Activated naive CD4-positive, alpha-beta T cell treated with anti-CD3 and anti-CD28 coated beads, Interleukin-2, amount 10 ng/mL, durations not matched to agents 7 days and 5 days (primary cell): ENCODE data around the gene SHISA4.
A peak's percentile ranks its signal among the peaks of the same experiment; 100 is the strongest.

Experiments
- CTCF ChIA-PET: fragments of 350-600 bp; sonication (Branson Sonifier 250); formaldehyde crosslinking; loops from one replicate; lab custom pipeline; 2021; ENCODE audit warnings: antibody characterized with exemption; lab: Charles Lee
- DNase-seq: peaks from one replicate; pipeline ENCODE4 v3.0.0-alpha.2; 2020
- H3K27ac Mint-ChIP-seq: one replicate; pipeline ENCODE4 v1.8.0; 2021; ENCODE audit warnings: mild to moderate bottlenecking, moderate library complexity, mixed read lengths
- H3K27me3 Mint-ChIP-seq: one replicate; pipeline ENCODE4 v1.8.0; 2021; ENCODE audit warnings: mild to moderate bottlenecking, mixed read lengths
- H3K36me3 Mint-ChIP-seq: one replicate; pipeline ENCODE4 v1.8.0; 2021; ENCODE audit warnings: mixed read lengths
- H3K4me1 Mint-ChIP-seq: one replicate; pipeline ENCODE4 v1.8.0; 2021; ENCODE audit warnings: mixed read lengths
- H3K4me3 Mint-ChIP-seq: one replicate; pipeline ENCODE4 v1.8.0; 2021; ENCODE audit warnings: mild to moderate bottlenecking, moderate library complexity, mixed read lengths
- H3K9me3 Mint-ChIP-seq: one replicate; pipeline ENCODE4 v1.8.0; 2021; ENCODE audit warnings: mixed read lengths

SHISA4 gene

GRCh38 chr1:201886103-201886885, 2.4 kb upstream of the SHISA4 start:
- CTCF ChIA-PET: interaction anchor here (1.4 to 1.9 kb wide), 3 partner anchors 10 to 86 kb away, joined by 3 to 18 read pairs (median 5); no protein-coding TSS in a partner anchor
- H3K4me3 Mint-ChIP-seq: no peak overlapping the region
- peaks cover 3% of the 10 kb centered on the region for H3K4me1 Mint-ChIP-seq
- no peaks in the 10 kb centered on the region for H3K36me3 Mint-ChIP-seq
- H3K27ac Mint-ChIP-seq: no peak overlapping the region
- peaks cover 75% of the 10 kb centered on the region for H3K27me3 Mint-ChIP-seq
- no peak for DNase-seq
- no peaks in the 10 kb centered on the region for H3K9me3 Mint-ChIP-seq

GRCh38 chr1:201887116-201887866, 1.4 kb upstream of the SHISA4 start:
- Mint-ChIP-seq H3K27ac (no peak overlapping the region), H3K4me1 (peaks cover 3% of the 10 kb centered on the region), H3K9me3 (no peaks in the 10 kb centered on the region), H3K36me3 (no peaks in the 10 kb centered on the region), H3K27me3 (peaks cover 84% of the 10 kb centered on the region), H3K4me3 (no peak overlapping the region)
- no peak for DNase-seq
- CTCF ChIA-PET: interaction anchor here (1.4 to 1.9 kb wide), 3 partner anchors 9 to 85 kb away, joined by 3 to 18 read pairs (median 5); no protein-coding TSS in a partner anchor

- peaks cover 88% of the 10 kb centered on the region for H3K27me3 Mint-ChIP-seq
- H3K4me1 Mint-ChIP-seq: peaks cover 6% of the 10 kb centered on the region
- no peaks in the 10 kb centered on the region for H3K36me3 Mint-ChIP-seq
- H3K27ac Mint-ChIP-seq: no peak overlapping the region
- CTCF ChIA-PET: interaction anchor here (0.7 to 0.9 kb wide), 2 partner anchors 8 to 854 kb away, joined by 3 read pairs; no protein-coding TSS in a partner anchor
- DNase-seq: no peak
- H3K4me3 Mint-ChIP-seq: peak overlapping the region; percentile 50
- H3K9me3 Mint-ChIP-seq: no peaks in the 10 kb centered on the region
Measured at GRCh38 chr1:201889090-201889968, 631 bp downstream of the SHISA4 start.

GRCh38 chr1:201890223-201890622, 1.5 kb downstream of the SHISA4 start:
- Mint-ChIP-seq H3K27me3 (peaks cover 79% of the 10 kb centered on the region), H3K27ac (no peak overlapping the region), H3K36me3 (no peaks in the 10 kb centered on the region), H3K4me3 (no peak overlapping the region), H3K4me1 (peaks cover 14% of the 10 kb centered on the region), H3K9me3 (no peaks in the 10 kb centered on the region)
- no peak for DNase-seq
- CTCF ChIA-PET: interaction anchor here (0.9 kb wide), 2 partner anchors 9 to 110 kb away, joined by 3 to 4 read pairs; no protein-coding TSS in a partner anchor

GRCh38 chr1:201890806-201891450, 2.2 kb downstream of the SHISA4 start:
- Mint-ChIP-seq H3K27me3 (peaks cover 75% of the 10 kb centered on the region), H3K36me3 (no peaks in the 10 kb centered on the region), H3K9me3 (no peaks in the 10 kb centered on the region), H3K4me3 (no peak overlapping the region), H3K27ac (no peak overlapping the region), H3K4me1 (peaks cover 17% of the 10 kb centered on the region)
- no peak for DNase-seq
- CTCF ChIA-PET: interaction anchor here (0.9 to 2.9 kb wide), 3 partner anchors 10 to 109 kb away, joined by 4 to 9 read pairs (median 7); no protein-coding TSS in a partner anchor

- Mint-ChIP-seq H3K27me3 (peaks cover 70% of the 10 kb centered on the region), H3K27ac (no peak overlapping the region), H3K9me3 (no peaks in the 10 kb centered on the region), H3K4me3 (no peak overlapping the region), H3K36me3 (no peaks in the 10 kb centered on the region), H3K4me1 (peaks cover 23% of the 10 kb centered on the region)
- CTCF ChIA-PET: interaction anchor here (0.8 to 2.9 kb wide), 5 partner anchors 11 to 111 kb away, joined by 3 to 9 read pairs (median 4); no protein-coding TSS in a partner anchor
- no peak for DNase-seq
Measured at GRCh38 chr1:201891451-201892045, 2.9 kb downstream of the SHISA4 start.

GRCh38 chr1:201892211-201892610, 3.5 kb downstream of the SHISA4 start:
- no peak for DNase-seq
- Mint-ChIP-seq H3K36me3 (no peaks in the 10 kb centered on the region), H3K4me3 (no peak overlapping the region), H3K27ac (no peak overlapping the region), H3K4me1 (peaks cover 26% of the 10 kb centered on the region), H3K9me3 (no peaks in the 10 kb centered on the region), H3K27me3 (peaks cover 64% of the 10 kb centered on the region)
- CTCF ChIA-PET: interaction anchor here (0.8 to 2.9 kb wide), 5 partner anchors 11 to 110 kb away, joined by 3 to 9 read pairs (median 4); no protein-coding TSS in a partner anchor

- H3K4me3 Mint-ChIP-seq: no peak overlapping the region
- no peaks in the 10 kb centered on the region for H3K9me3 Mint-ChIP-seq
- DNase-seq: no peak
- CTCF ChIA-PET: interaction anchor here (0.8 to 3.9 kb wide), 5 partner anchors 11 to 107 kb away, joined by 3 to 81 read pairs (median 9); no protein-coding TSS in a partner anchor
- H3K27ac Mint-ChIP-seq: no peak overlapping the region
- H3K4me1 Mint-ChIP-seq: peaks cover 26% of the 10 kb centered on the region
- H3K36me3 Mint-ChIP-seq: no peaks in the 10 kb centered on the region
- peaks cover 54% of the 10 kb centered on the region for H3K27me3 Mint-ChIP-seq
Measured at GRCh38 chr1:201893431-201893830, 4.7 kb downstream of the SHISA4 start.

GRCh38 chr1:201894343-201895119, 5.8 kb downstream of the SHISA4 start:
- H3K4me3 Mint-ChIP-seq: no peak overlapping the region

GRCh38 chr1:201895120-201895665, 6.5 kb downstream of the SHISA4 start:
- Mint-ChIP-seq H3K4me1 (peaks cover 23% of the 10 kb centered on the region), H3K9me3 (no peaks in the 10 kb centered on the region), H3K36me3 (no peaks in the 10 kb centered on the region), H3K27ac (no peak overlapping the region), H3K27me3 (peaks cover 47% of the 10 kb centered on the region), H3K4me3 (no peak overlapping the region)
- CTCF ChIA-PET: interaction anchor here (0.9 to 3.9 kb wide), 31 partner anchors 9 to 240 kb away, joined by 3 to 81 read pairs (median 5); partner anchors contain the start of genes LMOD1 and TIMM17A
- no peak for DNase-seq

More at GRCh38 chr1:201894343-201895119, 5.8 kb downstream of the SHISA4 start:
- H3K27ac Mint-ChIP-seq: no peak overlapping the region
- H3K9me3 Mint-ChIP-seq: no peaks in the 10 kb centered on the region
- H3K27me3 Mint-ChIP-seq: peaks cover 50% of the 10 kb centered on the region
- CTCF ChIA-PET: interaction anchor here (0.7 to 3.9 kb wide), 18 partner anchors 8 to 241 kb away, joined by 3 to 81 read pairs (median 10); partner anchors contain the start of genes LMOD1 and TIMM17A
- DNase-seq: no peak
- H3K36me3 Mint-ChIP-seq: no peaks in the 10 kb centered on the region
- peaks cover 24% of the 10 kb centered on the region for H3K4me1 Mint-ChIP-seq

- Mint-ChIP-seq H3K36me3 (no peaks in the 10 kb centered on the region), H3K4me3 (no peak overlapping the region), H3K27me3 (peaks cover 45% of the 10 kb centered on the region), H3K9me3 (no peaks in the 10 kb centered on the region), H3K4me1 (peaks cover 23% of the 10 kb centered on the region), H3K27ac (peak overlapping the region; percentile 54)
- peak; percentile 92 for DNase-seq
- CTCF ChIA-PET: interaction anchor here (0.6 to 3.9 kb wide), 41 partner anchors 8 to 1172 kb away, joined by 3 to 81 read pairs (median 5); partner anchors contain the start of genes LMOD1, RNPEP and TIMM17A
Measured at GRCh38 chr1:201895913-201896807, 7.5 kb downstream of the SHISA4 start.
